Hepatocyte (in vitro differentiated cells): ENCODE measurements around the gene TAF7.
"Not testable (repeated sequence)": the region's sequence is repeated elsewhere in the genome, so short reads cannot be mapped to it uniquely, and the experiment has no call there.

Experiments used
- CTCF ChIP-seq: fragments of 200-600 bp; sonication (generic); IDR thresholded peaks from 2 replicates; pipeline ENCODE4 v1.5.1; 2016; ENCODE audit warnings: antibody characterized with exemption, mild to moderate bottlenecking; ENCODE audit not compliant: poor library complexity
- EZH2 ChIP-seq: fragments of 200-600 bp; sonication (generic); IDR thresholded peaks from 2 replicates; pipeline ENCODE4 v1.6.1; 2016; ENCODE audit warnings: antibody characterized with exemption, mild to moderate bottlenecking, borderline replicate concordance
- EZH2phosphoT487 ChIP-seq: fragments of 200-600 bp; sonication (generic); IDR thresholded peaks from one replicate; pipeline ENCODE4 v1.6.1; 2018; ENCODE audit warnings: antibody characterized with exemption, mild to moderate bottlenecking, low read depth, moderate library complexity; ENCODE audit not compliant: unreplicated experiment, severe bottlenecking

DNA sequence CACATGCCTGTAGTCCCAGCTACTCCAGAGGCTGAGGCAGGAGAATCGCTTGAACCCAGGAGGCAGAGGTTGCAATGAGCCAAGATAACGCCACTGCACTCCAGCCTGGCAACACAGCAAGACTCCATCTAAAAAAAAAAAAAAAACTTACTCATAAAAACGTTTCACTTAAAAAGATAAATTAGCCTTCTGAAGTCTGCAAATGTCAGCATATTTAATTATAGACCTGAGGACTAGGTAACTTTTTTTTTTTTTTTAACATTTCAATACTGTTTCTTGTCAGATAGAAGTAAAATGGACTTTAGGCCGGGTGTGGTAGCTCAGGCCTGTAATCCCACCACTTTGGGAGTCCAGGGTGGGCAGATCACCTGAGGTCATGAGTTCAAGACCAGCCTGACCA lies 3.6 kb downstream of the TAF7 start:
- not testable (repeated sequence) for TF ChIP-seq CTCF, EZH2, EZH2phosphoT487
